HG03196 (cell line): ENCODE data around the gene ZBTB42.
A peak's percentile ranks its signal among the peaks of the same experiment; 100 is the strongest.
"Not testable (repeated sequence)": the region's sequence is repeated elsewhere in the genome, so short reads cannot be mapped to it uniquely, and the experiment has no call there.

Source experiments
- ATAC-seq: cut with Tn5 transposase; IDR thresholded peaks from one replicate; pipeline ENCODE4 v1.9.1; 2021; ENCODE audit not compliant: unreplicated experiment

The ZBTB42 gene

GRCh38 chr14:104806625-104807465, 5.9 kb downstream of the ZBTB42 start:
- ATAC-seq: no peak

- no peak for ATAC-seq
Observed at GRCh38 chr14:104808456-104808855, 7.6 kb downstream of the ZBTB42 start.

- no peak for ATAC-seq
Observed at GRCh38 chr14:104810316-104810715, 9.4 kb downstream of the ZBTB42 start.

GRCh38 chr14:104813286-104813685, 12.4 kb downstream of the ZBTB42 start:
- ATAC-seq: no peak

- ATAC-seq: not testable (repeated sequence)
Observed at GRCh38 chr14:104814701-104815100, 13.8 kb downstream of the ZBTB42 start.

GRCh38 chr14:104816616-104816884, 15.6 kb downstream of the ZBTB42 start:
- ATAC-seq: no peak

- no peak for ATAC-seq
Observed at GRCh38 chr14:104817930-104818713, 17.2 kb downstream of the ZBTB42 start.

- ATAC-seq: no peak
Observed at GRCh38 chr14:104818714-104819161, 17.8 kb downstream of the ZBTB42 start.

GRCh38 chr14:104819361-104819781, 18.5 kb downstream of the ZBTB42 start:
- ATAC-seq: no peak

GRCh38 chr14:104820669-104821228, 19.8 kb downstream of the ZBTB42 start:
- ATAC-seq: no peak

GRCh38 chr14:104821229-104821945, 20.5 kb downstream of the ZBTB42 start:
- ATAC-seq: no peak

GRCh38 chr14:104821971-104822608, 21.2 kb downstream of the ZBTB42 start:
- no peak for ATAC-seq

- ATAC-seq: no peak
Observed at GRCh38 chr14:104822821-104823615, 22.1 kb downstream of the ZBTB42 start.

- ATAC-seq: no peak
Observed at GRCh38 chr14:104824353-104824997, 23.6 kb downstream of the ZBTB42 start.

- peak; percentile 62 for ATAC-seq
Observed at GRCh38 chr14:104826189-104826860, 25.4 kb downstream of the ZBTB42 start.

- ATAC-seq: no peak
Observed at GRCh38 chr14:104826861-104827176, 25.9 kb downstream of the ZBTB42 start.

- no peak for ATAC-seq
Observed at GRCh38 chr14:104827177-104828055, 26.5 kb downstream of the ZBTB42 start.

GRCh38 chr14:104830781-104831180, 29.9 kb downstream of the ZBTB42 start:
- ATAC-seq: no peak
